Measurements from ENCODE around the gene UGP2. TPM values are rescaled to one million over a fixed set of nuclear protein-coding genes. Genes with fewer than 3 reads are reported as not detected.
A peak's percentile ranks its signal among the peaks of the same experiment; 100 is the strongest.

UGP2 gene
- total RNA-seq, 1 donor from 2014 or later: 314 TPM

DNA sequence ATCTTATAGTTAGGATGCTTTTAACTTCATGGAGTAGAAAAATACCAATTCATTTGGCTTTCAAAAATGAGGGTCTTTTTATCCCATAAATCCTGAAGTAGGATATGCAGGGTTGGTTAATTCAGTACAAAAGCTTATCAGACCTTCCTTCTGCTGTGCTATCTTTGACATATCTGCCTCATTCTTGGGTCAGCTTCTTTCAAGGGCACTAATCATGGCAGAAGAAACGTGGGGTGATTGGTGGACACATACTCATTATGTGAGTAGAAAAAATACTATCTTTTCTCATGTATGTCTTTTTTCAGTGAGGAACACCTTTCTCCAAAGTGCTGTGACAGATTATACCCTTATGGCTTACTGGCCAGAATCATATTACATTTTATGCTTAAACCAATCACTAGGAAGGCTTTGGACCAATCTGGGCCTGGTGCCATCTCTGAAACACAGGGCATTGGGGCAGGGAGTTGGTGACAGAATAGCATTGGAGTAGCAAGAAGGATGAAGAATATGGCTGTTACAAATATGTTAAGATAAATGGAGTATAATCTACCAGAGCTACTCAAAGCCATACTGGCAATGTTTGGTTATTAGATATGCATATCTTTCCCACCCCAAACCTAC is 10.1 kb downstream of the UGP2 start:
- H3K9me3 Mint-ChIP-seq (ENCODE audit: unreplicated experiment): no peaks in the 10 kb centered on the region
- FAIRE-seq: no peak
- Histone ChIP-seq H2AFZ (ENCODE audit: low read depth, low read length) (no peak overlapping the region), H3K9me3 (ENCODE audit: insufficient read depth, low read depth, low read length) (no peaks in the 10 kb centered on the region), H3K27ac (ENCODE audit: low read depth, low read length) (no peak overlapping the region), H3K79me2 (ENCODE audit: insufficient read depth, low read length) (peaks cover 98% of the 10 kb centered on the region), H3K4me2 (ENCODE audit: low read length) (no peak overlapping the region), H3K9ac (ENCODE audit: low read length) (no peak overlapping the region), H3K27me3 (ENCODE audit: insufficient read depth, low read length) (no peaks in the 10 kb centered on the region), H4K20me1 (ENCODE audit: insufficient read depth, low read length) (peaks cover 73% of the 10 kb centered on the region), H3K4me3 (ENCODE audit: insufficient read depth, low read depth, low read length) (no peak overlapping the region), H3K36me3 (ENCODE audit: insufficient read depth, low read length) (no peaks in the 10 kb centered on the region), H3K4me1 (ENCODE audit: insufficient read depth, low read length) (peaks cover 17% of the 10 kb centered on the region)
- no peak overlapping the region for H3K4me3 Mint-ChIP-seq (ENCODE audit: unreplicated experiment)
- DNase-seq (ENCODE audit: low read depth): no peak
- H3K36me3 Mint-ChIP-seq (ENCODE audit: low read depth, unreplicated experiment): peaks cover 18% of the 10 kb centered on the region
- peaks cover 59% of the 10 kb centered on the region for H3K4me1 Mint-ChIP-seq (ENCODE audit: low read depth, unreplicated experiment)
- H3K27me3 Mint-ChIP-seq (ENCODE audit: low read depth, unreplicated experiment): no peaks in the 10 kb centered on the region
- H3K27ac Mint-ChIP-seq (ENCODE audit: unreplicated experiment): no peak overlapping the region
- TF ChIP-seq CTCF (IDR thresholded peaks at IDR 0.05; ENCODE audit: insufficient read depth, low read depth, low read length): no peak
- TF ChIP-seq EZH2 (IDR thresholded peaks at IDR 0.05; ENCODE audit: insufficient read depth, low read length): no peak

- peak overlapping the region; percentile 23 for H3K4me3 Mint-ChIP-seq (ENCODE audit: unreplicated experiment)
- Histone ChIP-seq H3K9ac (ENCODE audit: low read length) (no peak overlapping the region), H3K4me2 (ENCODE audit: low read length) (no peak overlapping the region), H3K4me1 (ENCODE audit: insufficient read depth, low read length) (peaks cover 16% of the 10 kb centered on the region), H3K79me2 (ENCODE audit: insufficient read depth, low read length) (peaks cover 91% of the 10 kb centered on the region), H3K9me3 (ENCODE audit: insufficient read depth, low read depth, low read length) (no peaks in the 10 kb centered on the region), H3K36me3 (ENCODE audit: insufficient read depth, low read length) (peaks cover 8% of the 10 kb centered on the region), H4K20me1 (ENCODE audit: insufficient read depth, low read length) (peaks cover 70% of the 10 kb centered on the region), H3K27ac (ENCODE audit: low read depth, low read length) (no peak overlapping the region), H3K4me3 (ENCODE audit: insufficient read depth, low read depth, low read length) (no peak overlapping the region), H2AFZ (ENCODE audit: low read depth, low read length) (no peak overlapping the region), H3K27me3 (ENCODE audit: insufficient read depth, low read length) (no peaks in the 10 kb centered on the region)
- no peak for FAIRE-seq
- H3K27me3 Mint-ChIP-seq (ENCODE audit: low read depth, unreplicated experiment): no peaks in the 10 kb centered on the region
- no peaks in the 10 kb centered on the region for H3K9me3 Mint-ChIP-seq (ENCODE audit: unreplicated experiment)
- no peak for TF ChIP-seq CTCF (IDR thresholded peaks at IDR 0.05; ENCODE audit: insufficient read depth, low read depth, low read length)
- TF ChIP-seq EZH2 (IDR thresholded peaks at IDR 0.05; ENCODE audit: insufficient read depth, low read length): no peak
- H3K27ac Mint-ChIP-seq (ENCODE audit: unreplicated experiment): no peak overlapping the region
- H3K36me3 Mint-ChIP-seq (ENCODE audit: low read depth, unreplicated experiment): peaks cover 21% of the 10 kb centered on the region
- H3K4me1 Mint-ChIP-seq (ENCODE audit: low read depth, unreplicated experiment): peaks cover 48% of the 10 kb centered on the region
- DNase-seq (ENCODE audit: low read depth): no peak
These were observed 12.0 kb downstream of the UGP2 start for GRCh38 chr2:63853527-63854310.
